A549 (cell line): Measurements from ENCODE around the gene NLRP1. TPM values are rescaled to one million over a fixed set of nuclear protein-coding genes. Genes with fewer than 3 reads are reported as not detected.

Experiments
- ATAC-seq, 2 experiments: fragments of 200-7000 bp in 1 of 2; fragments of >200 bp in 1 of 2; cut with Nextera tagmentation in 1 of 2; cut with Tn5 transposase in 1 of 2; 3 replicates each; pipeline versions ENCODE4 v1.8.0 to v1.9.1; 2018 to 2020; ENCODE audit warnings: mild to moderate bottlenecking in 1 of 2, moderate library complexity in 1 of 2
- CTCF ChIA-PET: fragments of 300-600 bp; sonication (Branson Sonifier 250); formaldehyde crosslinking; extraction: SDS; loops from one replicate; lab custom pipeline; 2021; ENCODE audit warnings: antibody characterized with exemption, inconsistent platforms; lab: Yijun Ruan, JAX
- POLR2A ChIA-PET: fragments of 350-600 bp; formaldehyde crosslinking; extraction: SDS; loops from one replicate; lab custom pipeline; 2021; ENCODE audit warnings: antibody characterized with exemption, inconsistent platforms; lab: Yijun Ruan, JAX
- DNase-seq, 2 experiments: peaks; one replicate each; pipeline versions ENCODE4 v3.0.0 to v3.0.0-alpha.2; 2011 to 2016; ENCODE audit warnings: low read depth in 1 of 2, low spot score in 1 of 2
- FAIRE-seq: peaks from 2 replicates; lab custom pipeline; 2011; peaks lifted over from hg19 to GRCh38; lab: Jason Lieb, UNC
- H3K27ac ChIP-seq, 2 experiments: fragments of >200 bp; sonication (Bioruptor Twin); formaldehyde crosslinking; 3 replicates each; pipeline ENCODE4 v1.5.1; 2016 to 2017
- H3K4me1 ChIP-seq: fragments of >200 bp; sonication (Bioruptor Twin); formaldehyde crosslinking; 3 replicates; pipeline ENCODE4 v1.6.1; 2016
- H3K4me2 ChIP-seq: fragments of >200 bp; sonication (Bioruptor Twin); formaldehyde crosslinking; 3 replicates; pipeline ENCODE4 v1.6.1; 2016
- H3K4me3 ChIP-seq: fragments of >200 bp; sonication (Bioruptor Twin); formaldehyde crosslinking; 3 replicates; pipeline ENCODE4 v1.5.1; 2016
- H3K9me3 ChIP-seq: fragments of >200 bp; sonication (Bioruptor Twin); formaldehyde crosslinking; 3 replicates; pipeline ENCODE4 v1.6.1; 2016
- BHLHE40 ChIP-seq: IDR thresholded peaks from 2 replicates; pipeline ENCODE4 v1.6.1; 2012; ENCODE audit warnings: low read depth, low read length, inconsistent platforms
- CBX2 ChIP-seq: fragments of 200-600 bp; sonication (generic); IDR thresholded peaks from 2 replicates; pipeline ENCODE4 v1.6.1; 2016; ENCODE audit warnings: low read depth, mild to moderate bottlenecking, borderline replicate concordance
- CBX8 ChIP-seq: fragments of 200-600 bp; sonication (generic); IDR thresholded peaks from 2 replicates; pipeline ENCODE4 v1.6.1; 2016
- CHD4 ChIP-seq: fragments of 200-600 bp; sonication (generic); IDR thresholded peaks from 2 replicates; pipeline ENCODE4 v1.6.1; 2016; ENCODE audit warnings: antibody characterized with exemption, mild to moderate bottlenecking, borderline replicate concordance
- EHMT2 ChIP-seq: fragments of 200-600 bp; sonication (generic); IDR thresholded peaks from 2 replicates; pipeline ENCODE4 v1.6.1; 2016; ENCODE audit warnings: antibody characterized with exemption, low read depth, mild to moderate bottlenecking, moderate library complexity
- EP300 ChIP-seq, 2 experiments: fragments of >200 bp; sonication (Bioruptor Twin); formaldehyde crosslinking; IDR thresholded peaks; 2 replicates in 1 of 2; 3 replicates in 1 of 2; pipeline ENCODE4 v1.6.1; 2016 to 2017
- FOSB ChIP-seq: fragments of 250-450 bp; sonication (Bioruptor Pico); IDR thresholded peaks from 2 replicates; pipeline ENCODE4 v1.5.0; 2020; ENCODE audit warnings: mild to moderate bottlenecking, moderate library complexity
- GATA3 ChIP-seq: IDR thresholded peaks from 2 replicates; pipeline ENCODE4 v1.6.1; 2012; ENCODE audit warnings: borderline replicate concordance
- HDAC2 ChIP-seq: fragments of 200-600 bp; sonication (generic); IDR thresholded peaks from 2 replicates; pipeline ENCODE4 v1.6.1; 2016
- HOXA7 ChIP-seq: fragments of 250-450 bp; sonication (Bioruptor Pico); IDR thresholded peaks from 2 replicates; pipeline ENCODE4 v1.5.0; 2020; ENCODE audit warnings: mild to moderate bottlenecking, moderate library complexity
- HOXB5 ChIP-seq: fragments of 250-450 bp; sonication (Bioruptor Pico); IDR thresholded peaks from 2 replicates; pipeline ENCODE4 v1.5.0; 2020; ENCODE audit warnings: mild to moderate bottlenecking, moderate library complexity
- JUN ChIP-seq, 2 experiments: fragments of >200 bp; sonication (Bioruptor Twin); formaldehyde crosslinking; IDR thresholded peaks; 2 replicates in 1 of 2; 3 replicates in 1 of 2; pipeline ENCODE4 v1.6.1; 2016 to 2017
- KDM1A ChIP-seq: fragments of 200-600 bp; sonication (generic); IDR thresholded peaks from 2 replicates; pipeline ENCODE4 v1.6.1; 2016; ENCODE audit warnings: low read depth, mild to moderate bottlenecking
- KDM5A ChIP-seq: fragments of 200-600 bp; sonication (generic); IDR thresholded peaks from 2 replicates; pipeline ENCODE4 v1.6.1; 2016; ENCODE audit warnings: antibody characterized with exemption, mild to moderate bottlenecking
- NFE2L2 ChIP-seq: fragments of 150-350 bp; conservative IDR thresholded peaks from 2 replicates; pipeline ENCODE4 v1.6.1; 2014; ENCODE audit warnings: low read length
- PHF8 ChIP-seq: fragments of 200-600 bp; sonication (generic); IDR thresholded peaks from 2 replicates; pipeline ENCODE4 v1.6.1; 2016; ENCODE audit warnings: low read depth, mild to moderate bottlenecking, antibody characterized with exemption, moderate library complexity, borderline replicate concordance
- POLR2AphosphoS2 ChIP-seq: conservative IDR thresholded peaks from 2 replicates; pipeline ENCODE4 v1.6.1; 2012; ENCODE audit warnings: low read length, improper control_type of control experiment, inconsistent platforms
- RARB ChIP-seq: fragments of 250-450 bp; sonication (Bioruptor Pico); IDR thresholded peaks from 2 replicates; pipeline ENCODE4 v1.8.0; 2021; ENCODE audit warnings: mild to moderate bottlenecking, moderate library complexity
- RCOR1 ChIP-seq: fragments of 150-350 bp; IDR thresholded peaks from 2 replicates; pipeline ENCODE4 v1.6.1; 2014; ENCODE audit warnings: antibody characterized with exemption, low read length, low read depth
- SMC3 ChIP-seq: fragments of >200 bp; sonication (Bioruptor Twin); formaldehyde crosslinking; IDR thresholded peaks from 3 replicates; pipeline ENCODE4 v1.6.1; 2018; ENCODE audit warnings: inconsistent platforms
- ZC3H11A ChIP-seq: fragments of 450-650 bp; IDR thresholded peaks from 2 replicates; pipeline ENCODE4 v1.6.1; 2014; ENCODE audit warnings: antibody characterized with exemption, mild to moderate bottlenecking
- WGBS: methylation state at CpG from one replicate; pipeline ENCODE4 v1.1.6; 2017; ENCODE audit errors: missing lambda C conversion rate; 5-methylcytosine and 5-hydroxymethylcytosine counted together
- polyA minus RNA-seq: library from RNA; depleted of rRNA, polyadenylated mRNA; stranded (reverse); fragments of >200 nt; gene quantifications from 2 replicates; pipeline ENCODE4 v1.2.3, GENCODE V29; 2011; rRNA and poly(A)+ RNA removed
- polyA plus RNA-seq, 4 experiments: library from polyadenylated mRNA; depleted of rRNA in 3 of 4; stranded (reverse); fragments of >200 nt; fragmentation: RNase III in 1 of 4; extraction: RNeasy Plus Mini Kit Qiagen cat#74134 plus additional on column Dnase treatment in 1 of 4; gene quantifications; 2 replicates in 3 of 4; 3 replicates in 1 of 4; pipeline ENCODE4 v1.2.3, GENCODE V29; 2011 to 2017
- TF ChIP-seq, protein P1 (sequence below): fragments of 450-650 bp; IDR thresholded peaks from 2 replicates; pipeline ENCODE4 v1.6.1; 2014; ENCODE audit warnings: antibody characterized with exemption
- TF ChIP-seq, protein P2 (sequence below): IDR thresholded peaks from 2 replicates; pipeline ENCODE4 v1.6.1; 2012
- TF ChIP-seq, protein P3 (sequence below): IDR thresholded peaks from 2 replicates; pipeline ENCODE4 v1.6.1; 2012

Gene NLRP1
- polyA plus RNA-seq (2011; rRNA removed), result 1.1 and 1.2 TPM in 2 replicates
- 1.8 and 2.7 TPM in 2 replicates for polyA plus RNA-seq (2012; cell fraction: cytosol; rRNA removed)
- polyA plus RNA-seq (2012; cell fraction: nucleus; rRNA removed), result 3.6 and 5.2 TPM in 2 replicates
- polyA plus RNA-seq (2017; fragmentation: RNase III; extraction: RNeasy Plus Mini Kit Qiagen cat#74134 plus additional on column Dnase treatment), result 2.2 to 4.4 TPM (median 4.3 TPM) in 3 replicates
- polyA minus RNA-seq, result 0.29 and 1.1 TPM in 2 replicates

DNA sequence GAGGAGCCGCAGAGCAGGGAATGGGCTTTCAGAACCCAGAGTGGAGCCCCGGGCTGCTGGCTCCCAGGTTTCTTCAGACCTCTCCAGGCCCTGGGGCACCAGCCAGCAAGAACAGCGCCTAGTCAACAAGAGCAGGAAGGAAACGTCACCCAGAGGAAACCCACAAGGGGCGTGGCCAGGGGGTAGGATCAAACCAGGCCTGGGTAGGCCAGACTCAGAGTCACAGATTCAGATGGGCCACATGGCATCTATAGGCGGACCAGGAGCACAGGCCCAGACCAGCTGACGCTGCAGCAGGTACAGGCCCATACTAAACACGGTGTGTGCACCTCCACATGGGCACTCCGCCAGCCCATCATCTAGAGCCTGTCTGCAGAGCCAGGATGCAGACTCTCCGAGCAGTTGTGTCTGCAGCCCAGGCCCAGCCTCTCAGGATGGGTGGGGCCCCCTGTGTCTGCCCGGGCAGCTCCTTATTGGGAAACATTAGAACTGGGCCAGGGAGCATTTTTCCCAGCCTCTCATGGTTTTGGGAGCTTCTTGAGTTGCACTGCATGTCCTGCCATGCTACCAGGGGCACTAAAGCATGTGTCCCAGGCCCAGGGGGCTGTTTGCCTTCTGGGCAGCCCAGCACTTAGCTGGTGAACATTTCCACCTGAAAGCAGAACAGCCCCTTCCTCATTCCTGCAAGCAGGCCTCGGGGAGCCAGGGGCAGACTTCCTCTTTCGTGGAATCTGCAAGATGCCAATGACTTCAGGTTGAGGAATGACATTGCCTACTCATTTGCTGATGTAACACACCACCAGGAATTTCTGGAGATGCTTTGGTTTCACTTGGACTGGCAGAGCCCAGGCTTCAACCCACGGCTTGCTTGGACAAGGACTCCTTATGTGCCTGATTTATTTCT lies at the start of gene NLRP1:
Gene NLRP1 (minus strand): TSS at position 127 of the 904 bp plus-strand sequence. CDS start 552 bp downstream, outside the sequence.
- peaks cover 15% of the 10 kb centered on the region; the same call in 2 of the 3 replicates for H3K4me1 ChIP-seq
- FAIRE-seq (no peak), DNase-seq (peak in 1 of 2 experiments; percentile 31), ATAC-seq (peak; percentile 21 to 49; a peak in 4 of 6 replicates)
- 0 out of 3 replicates have a peak within 1 kb of the TSS, but pooled peaks have one; percentile 25 for H3K4me2 ChIP-seq
- H3K27ac ChIP-seq, result peak within 1 kb of the TSS in 1 of 2 experiments; percentile 55; a peak in 3 of 6 replicates
- WGBS, result 49% methylated on average over 14 of the region's 14 CpGs
- ChIA-PET POLR2A (no interaction called here), CTCF (interaction anchor here (0.6 to 2.9 kb wide), 10 partner anchors 10 to 842 kb away, joined by 3 to 15 read pairs (median 4); no protein-coding TSS in a partner anchor)
- H3K9me3 ChIP-seq, result no peaks in the 10 kb centered on the region
- TF ChIP-seq HOXB5 (CRISPR knock-in tag) (no peak), KDM1A (peak; percentile 88; the same call in 1 of the 2 replicates), CBX8 (no peak)
- H3K4me3 ChIP-seq, result no peak within 1 kb of the TSS

DNA sequence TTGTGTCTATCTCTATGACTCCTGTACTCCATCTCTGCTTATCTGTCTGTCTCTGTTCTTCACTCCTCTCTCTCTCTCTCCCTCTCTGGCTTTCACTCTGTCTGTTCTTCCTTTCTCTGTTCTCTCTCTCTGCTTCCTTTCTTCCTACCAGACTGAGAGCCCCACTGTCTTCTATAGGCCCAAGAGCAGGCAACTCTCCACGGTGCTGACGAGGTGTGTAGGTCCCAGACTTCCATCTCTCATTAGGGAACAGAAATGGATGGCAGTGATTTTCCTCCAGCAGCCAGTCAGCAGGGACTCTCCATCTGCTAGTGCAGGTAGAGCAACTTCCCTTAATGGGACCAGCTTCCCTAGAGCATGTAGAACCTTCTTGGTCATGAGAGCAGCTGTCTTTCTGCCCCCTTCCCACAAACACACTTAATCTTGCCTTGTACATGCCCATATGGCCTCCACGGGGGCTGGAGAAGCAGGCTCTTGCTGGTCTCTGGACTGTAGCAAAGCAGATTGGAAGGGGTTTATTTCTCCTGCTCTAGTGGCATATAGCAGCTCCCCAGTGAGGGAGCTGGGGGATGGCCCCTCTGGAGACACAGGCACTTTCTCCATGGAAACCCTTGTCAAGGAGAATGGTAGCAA lies 47.8 kb upstream of the NLRP1 start:
- no peak overlapping the region for H3K4me2 ChIP-seq
- H3K9me3 ChIP-seq, result 0 out of 3 replicates have a peak, but pooled peaks cover 4% of the 10 kb centered on the region
- 0% methylated on average over 3 of the region's 3 CpGs for WGBS
- no peak for FAIRE-seq
- DNase-seq, result no peak
- no peak overlapping the region for H3K4me3 ChIP-seq
- CTCF ChIA-PET, result interaction anchor here (1.3 kb wide), 2 partner anchors 40 to 75 kb away, joined by 3 read pairs; no protein-coding TSS in a partner anchor
- POLR2A ChIA-PET, result no interaction called here
- H3K4me1 ChIP-seq, result no peaks in the 10 kb centered on the region
- no peak for ATAC-seq
- H3K27ac ChIP-seq, result no peak overlapping the region
- TF ChIP-seq, protein P1, sequence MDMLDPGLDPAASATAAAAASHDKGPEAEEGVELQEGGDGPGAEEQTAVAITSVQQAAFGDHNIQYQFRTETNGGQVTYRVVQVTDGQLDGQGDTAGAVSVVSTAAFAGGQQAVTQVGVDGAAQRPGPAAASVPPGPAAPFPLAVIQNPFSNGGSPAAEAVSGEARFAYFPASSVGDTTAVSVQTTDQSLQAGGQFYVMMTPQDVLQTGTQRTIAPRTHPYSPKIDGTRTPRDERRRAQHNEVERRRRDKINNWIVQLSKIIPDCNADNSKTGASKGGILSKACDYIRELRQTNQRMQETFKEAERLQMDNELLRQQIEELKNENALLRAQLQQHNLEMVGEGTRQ, result no peak
- TF ChIP-seq ZC3H11A (no peak), EP300 (IDR thresholded peaks at IDR 0.05) (no peak), HOXA7 (CRISPR knock-in tag) (no peak), POLR2AphosphoS2 (no peak), HDAC2 (no peak), GATA3 (no peak), FOSB (no peak), BHLHE40 (no peak), PHF8 (no peak), JUN (IDR thresholded peaks at IDR 0.05) (no peak), CBX8 (no peak)
- TF ChIP-seq, protein P2, sequence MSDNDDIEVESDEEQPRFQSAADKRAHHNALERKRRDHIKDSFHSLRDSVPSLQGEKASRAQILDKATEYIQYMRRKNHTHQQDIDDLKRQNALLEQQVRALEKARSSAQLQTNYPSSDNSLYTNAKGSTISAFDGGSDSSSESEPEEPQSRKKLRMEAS, result no peak

DNA sequence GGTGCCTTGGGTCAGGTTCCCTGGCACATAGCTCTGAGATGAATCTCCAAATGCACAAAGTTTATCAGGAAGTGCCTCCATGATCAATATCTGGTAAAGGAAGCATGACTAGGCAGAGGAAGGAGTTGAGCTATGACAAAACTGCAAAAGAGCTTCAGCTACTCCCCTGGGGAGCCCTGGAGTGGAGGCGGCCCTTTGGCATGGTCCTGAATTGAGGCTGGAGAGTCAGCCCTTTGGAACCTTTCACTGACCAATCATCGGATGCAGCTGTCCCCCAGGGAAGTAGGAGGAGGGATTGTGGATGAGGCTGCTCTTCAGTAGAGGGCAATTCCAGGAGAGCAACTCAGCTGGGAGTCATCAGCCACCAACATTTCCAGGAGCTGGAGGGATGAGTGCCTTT lies 46.1 kb upstream of the NLRP1 start:
- POLR2A ChIA-PET, result no interaction called here
- H3K9me3 ChIP-seq, result 0 out of 3 replicates have a peak, but pooled peaks cover 8% of the 10 kb centered on the region
- H3K4me3 ChIP-seq, result no peak overlapping the region
- DNase-seq, result no peak
- ATAC-seq, result no peak
- H3K27ac ChIP-seq, result no peak overlapping the region
- no peaks in the 10 kb centered on the region for H3K4me1 ChIP-seq
- 3% methylated on average over 2 of the region's 2 CpGs for WGBS
- H3K4me2 ChIP-seq, result no peak overlapping the region
- FAIRE-seq, result no peak
- CTCF ChIA-PET, result interaction anchor here (1.3 kb wide), 1 partner anchor 21 kb away, joined by 4 read pairs; no protein-coding TSS in a partner anchor
- TF ChIP-seq, protein P3, sequence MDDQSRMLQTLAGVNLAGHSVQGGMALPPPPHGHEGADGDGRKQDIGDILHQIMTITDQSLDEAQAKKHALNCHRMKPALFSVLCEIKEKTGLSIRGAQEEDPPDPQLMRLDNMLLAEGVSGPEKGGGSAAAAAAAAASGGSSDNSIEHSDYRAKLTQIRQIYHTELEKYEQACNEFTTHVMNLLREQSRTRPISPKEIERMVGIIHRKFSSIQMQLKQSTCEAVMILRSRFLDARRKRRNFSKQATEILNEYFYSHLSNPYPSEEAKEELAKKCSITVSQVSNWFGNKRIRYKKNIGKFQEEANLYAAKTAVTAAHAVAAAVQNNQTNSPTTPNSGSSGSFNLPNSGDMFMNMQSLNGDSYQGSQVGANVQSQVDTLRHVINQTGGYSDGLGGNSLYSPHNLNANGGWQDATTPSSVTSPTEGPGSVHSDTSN, result no peak
- TF ChIP-seq EHMT2 (no peak), CHD4 (no peak), KDM5A (no peak), RARB (no peak), SMC3 (no peak), CBX2 (no peak), NFE2L2 (no peak), HOXA7 (CRISPR knock-in tag) (no peak), HDAC2 (no peak), RCOR1 (no peak)
- TF ChIP-seq, protein P1, result no peak
